Right lobe of liver (tissue), 4 donors: ENCODE measurements around the gene FCHO1.

Source experiments
- POLR2A ChIP-seq: fragments of 450-650 bp; IDR thresholded peaks from one replicate; pipeline ENCODE4 v1.6.1; 2017; ENCODE audit warnings: antibody characterized with exemption, mild to moderate bottlenecking
- TF ChIP-seq, protein P1 (sequence below), 4 donors: fragments of 200-600 bp in 3 of 4; fragments of 450-650 bp in 1 of 4; IDR thresholded peaks; one replicate each; pipeline versions ENCODE4 v1.5.1 to v1.8.0; 2016 to 2022; ENCODE audit warnings: antibody characterized with exemption in 4 of 4, mild to moderate bottlenecking in 2 of 4
- donor health status: DM: no; HTN: no; CAD: no.
- donor health status: DM: no; HTN: no; CAD: no.
- donor health status: DM: no; HTN: yes; CAD: no.

DNA sequence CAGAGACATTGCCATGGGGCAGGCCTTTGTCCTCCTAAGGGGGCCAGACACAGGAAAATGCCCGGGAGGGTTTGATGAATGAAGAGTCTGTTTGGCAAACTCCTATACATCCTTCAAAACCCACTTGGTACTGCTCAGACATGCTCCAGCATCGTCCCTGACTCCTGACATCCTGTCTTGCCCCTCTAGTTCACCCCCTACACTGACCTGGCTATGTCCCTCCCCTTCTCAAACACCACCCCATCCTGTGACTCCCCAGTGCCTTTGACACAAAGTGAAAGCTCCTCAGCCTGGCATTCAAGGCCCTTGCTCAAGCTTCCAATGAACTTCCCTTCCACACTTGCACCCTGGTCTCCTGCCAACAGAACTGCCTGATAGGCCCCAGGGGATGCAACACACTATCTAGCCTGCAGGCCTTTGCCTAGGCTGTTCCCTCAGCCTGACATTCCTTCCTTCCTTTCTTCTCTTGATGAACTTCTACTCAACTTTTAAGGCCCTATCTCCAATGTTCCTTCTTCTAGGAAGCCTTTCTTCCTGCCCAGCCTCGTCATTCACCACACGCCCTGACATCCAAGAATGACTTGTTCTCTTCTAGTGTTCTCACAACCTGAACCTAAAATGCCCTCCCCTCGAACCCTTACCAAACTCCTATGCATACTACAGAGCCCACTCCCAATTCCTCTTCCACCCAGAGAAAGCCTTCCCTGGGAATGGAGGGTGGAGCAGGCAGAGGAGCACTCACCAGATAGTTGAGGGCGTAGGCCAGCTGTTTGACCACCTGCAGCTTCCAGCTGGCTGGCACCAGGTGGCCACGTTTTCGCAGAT, 84.1 kb downstream of the FCHO1 start:
- TF ChIP-seq, protein P1, sequence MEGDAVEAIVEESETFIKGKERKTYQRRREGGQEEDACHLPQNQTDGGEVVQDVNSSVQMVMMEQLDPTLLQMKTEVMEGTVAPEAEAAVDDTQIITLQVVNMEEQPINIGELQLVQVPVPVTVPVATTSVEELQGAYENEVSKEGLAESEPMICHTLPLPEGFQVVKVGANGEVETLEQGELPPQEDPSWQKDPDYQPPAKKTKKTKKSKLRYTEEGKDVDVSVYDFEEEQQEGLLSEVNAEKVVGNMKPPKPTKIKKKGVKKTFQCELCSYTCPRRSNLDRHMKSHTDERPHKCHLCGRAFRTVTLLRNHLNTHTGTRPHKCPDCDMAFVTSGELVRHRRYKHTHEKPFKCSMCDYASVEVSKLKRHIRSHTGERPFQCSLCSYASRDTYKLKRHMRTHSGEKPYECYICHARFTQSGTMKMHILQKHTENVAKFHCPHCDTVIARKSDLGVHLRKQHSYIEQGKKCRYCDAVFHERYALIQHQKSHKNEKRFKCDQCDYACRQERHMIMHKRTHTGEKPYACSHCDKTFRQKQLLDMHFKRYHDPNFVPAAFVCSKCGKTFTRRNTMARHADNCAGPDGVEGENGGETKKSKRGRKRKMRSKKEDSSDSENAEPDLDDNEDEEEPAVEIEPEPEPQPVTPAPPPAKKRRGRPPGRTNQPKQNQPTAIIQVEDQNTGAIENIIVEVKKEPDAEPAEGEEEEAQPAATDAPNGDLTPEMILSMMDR (IDR thresholded peaks at IDR 0.05) = no peak
- TF ChIP-seq POLR2A = no peak
